GM23338 (cell line): Measurements from ENCODE around the gene RIC3.

Experiments
- CREB1 ChIP-seq: fragments of 250-450 bp; sonication (Bioruptor Pico); IDR thresholded peaks from 2 replicates; pipeline ENCODE4 v1.5.0; 2020; ENCODE audit warnings: low read depth, mild to moderate bottlenecking, moderate library complexity
- EZH2 ChIP-seq: fragments of 200-600 bp; sonication (generic); IDR thresholded peaks from one replicate; pipeline ENCODE4 v1.8.0; 2017; ENCODE audit warnings: antibody characterized with exemption, mild to moderate bottlenecking, low read depth; ENCODE audit not compliant: unreplicated experiment
- EZH2phosphoT487 ChIP-seq: fragments of 200-600 bp; sonication (generic); IDR thresholded peaks from one replicate; pipeline ENCODE4 v1.8.1; 2018; ENCODE audit warnings: antibody characterized with exemption; ENCODE audit not compliant: unreplicated experiment
- POLR2AphosphoS5 ChIP-seq: IDR thresholded peaks from 2 replicates; pipeline ENCODE4 v1.6.1; 2016; ENCODE audit warnings: antibody characterized with exemption, low read depth
- TF ChIP-seq, protein P1 (sequence below), 2 experiments: fragments of 200-600 bp in 1 of 2; sonication (generic) in 1 of 2; conservative IDR thresholded peaks; 2 replicates each; pipeline versions ENCODE4 v1.5.1 to v1.6.1; 2016 to 2017; ENCODE audit warnings: antibody characterized with exemption in 2 of 2, low read depth in 2 of 2, mild to moderate bottlenecking in 2 of 2, moderate library complexity in 1 of 2
- TF ChIP-seq, protein P2 (sequence below): IDR thresholded peaks from 2 replicates; pipeline ENCODE4 v1.6.1; 2016; ENCODE audit warnings: antibody characterized with exemption

- TF ChIP-seq, protein P1, sequence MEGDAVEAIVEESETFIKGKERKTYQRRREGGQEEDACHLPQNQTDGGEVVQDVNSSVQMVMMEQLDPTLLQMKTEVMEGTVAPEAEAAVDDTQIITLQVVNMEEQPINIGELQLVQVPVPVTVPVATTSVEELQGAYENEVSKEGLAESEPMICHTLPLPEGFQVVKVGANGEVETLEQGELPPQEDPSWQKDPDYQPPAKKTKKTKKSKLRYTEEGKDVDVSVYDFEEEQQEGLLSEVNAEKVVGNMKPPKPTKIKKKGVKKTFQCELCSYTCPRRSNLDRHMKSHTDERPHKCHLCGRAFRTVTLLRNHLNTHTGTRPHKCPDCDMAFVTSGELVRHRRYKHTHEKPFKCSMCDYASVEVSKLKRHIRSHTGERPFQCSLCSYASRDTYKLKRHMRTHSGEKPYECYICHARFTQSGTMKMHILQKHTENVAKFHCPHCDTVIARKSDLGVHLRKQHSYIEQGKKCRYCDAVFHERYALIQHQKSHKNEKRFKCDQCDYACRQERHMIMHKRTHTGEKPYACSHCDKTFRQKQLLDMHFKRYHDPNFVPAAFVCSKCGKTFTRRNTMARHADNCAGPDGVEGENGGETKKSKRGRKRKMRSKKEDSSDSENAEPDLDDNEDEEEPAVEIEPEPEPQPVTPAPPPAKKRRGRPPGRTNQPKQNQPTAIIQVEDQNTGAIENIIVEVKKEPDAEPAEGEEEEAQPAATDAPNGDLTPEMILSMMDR (conservative IDR thresholded peaks at IDR 0.05; ENCODE audit: low read depth in 2 of 2), result no peak
- TF ChIP-seq, protein P2, sequence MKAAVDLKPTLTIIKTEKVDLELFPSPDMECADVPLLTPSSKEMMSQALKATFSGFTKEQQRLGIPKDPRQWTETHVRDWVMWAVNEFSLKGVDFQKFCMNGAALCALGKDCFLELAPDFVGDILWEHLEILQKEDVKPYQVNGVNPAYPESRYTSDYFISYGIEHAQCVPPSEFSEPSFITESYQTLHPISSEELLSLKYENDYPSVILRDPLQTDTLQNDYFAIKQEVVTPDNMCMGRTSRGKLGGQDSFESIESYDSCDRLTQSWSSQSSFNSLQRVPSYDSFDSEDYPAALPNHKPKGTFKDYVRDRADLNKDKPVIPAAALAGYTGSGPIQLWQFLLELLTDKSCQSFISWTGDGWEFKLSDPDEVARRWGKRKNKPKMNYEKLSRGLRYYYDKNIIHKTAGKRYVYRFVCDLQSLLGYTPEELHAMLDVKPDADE, result no peak
- TF ChIP-seq EZH2 (no peak), EZH2phosphoT487 (no peak), CREB1 (CRISPR knock-in tag) (no peak), POLR2AphosphoS5 (no peak)
Measured at GRCh38 chr11:8097062-8097461, 71.8 kb downstream of the RIC3 start.
